HepG2 (cell line): ENCODE measurements around the gene BICRAL. TPM values are rescaled to one million over a fixed set of nuclear protein-coding genes. Genes with fewer than 3 reads are reported as not detected.

Experiments
- ARNT ChIP-seq: fragments of 450-650 bp; IDR thresholded peaks from 2 replicates; pipeline ENCODE4 v1.6.1; 2017
- BHLHE40 ChIP-seq: IDR thresholded peaks from 2 replicates; pipeline ENCODE4 v1.6.1; 2011; ENCODE audit warnings: low read length, improper control_type of control experiment
- CBX5 ChIP-seq: sonication (generic); formaldehyde crosslinking; IDR thresholded peaks from 2 replicates; pipeline ENCODE4 v1.4.0; 2020; ENCODE audit warnings: missing genetic modification reagents, borderline replicate concordance
- FIP1L1 ChIP-seq: fragments of 200-400 bp; formaldehyde crosslinking; IDR thresholded peaks from 2 replicates; pipeline ENCODE4 v1.6.1; 2018; ENCODE audit warnings: low read depth, mild to moderate bottlenecking, low read length, moderate library complexity, borderline replicate concordance; ENCODE audit not compliant: insufficient read depth
- FOXA3 ChIP-seq: IDR thresholded peaks from 2 replicates; pipeline ENCODE4 v1.6.1; 2016; ENCODE audit warnings: missing genetic modification reagents, missing compliant biosample characterization
- HOXA5 ChIP-seq: sonication (generic); formaldehyde crosslinking; IDR thresholded peaks from 2 replicates; pipeline ENCODE4 v1.4.0; 2020; ENCODE audit warnings: missing genetic modification reagents
- HOXA9 ChIP-seq: sonication (generic); formaldehyde crosslinking; IDR thresholded peaks from 2 replicates; pipeline ENCODE4 v1.8.1; 2022; ENCODE audit warnings: missing genetic modification reagents, mild to moderate bottlenecking, moderate library complexity, borderline replicate concordance
- MAFG ChIP-seq: sonication (generic); formaldehyde crosslinking; IDR thresholded peaks from 2 replicates; pipeline ENCODE4 v1.5.1; 2020; ENCODE audit warnings: mild to moderate bottlenecking, missing genetic modification reagents
- MIER2 ChIP-seq: IDR thresholded peaks from 2 replicates; pipeline ENCODE4 v1.6.1; 2016; ENCODE audit warnings: missing biosample characterization, missing genetic modification reagents
- MTF1 ChIP-seq: sonication (generic); formaldehyde crosslinking; IDR thresholded peaks from 2 replicates; pipeline ENCODE4 v1.5.0; 2020; ENCODE audit warnings: missing genetic modification reagents
- PRMT3 ChIP-seq: sonication (generic); formaldehyde crosslinking; IDR thresholded peaks from 2 replicates; pipeline ENCODE4 v1.8.1; 2022; ENCODE audit warnings: low read depth, mild to moderate bottlenecking, moderate library complexity, missing genetic modification reagents, borderline replicate concordance
- TOPORS ChIP-seq: sonication (generic); formaldehyde crosslinking; IDR thresholded peaks from 2 replicates; pipeline ENCODE4 v1.8.0; 2023; ENCODE audit warnings: mild to moderate bottlenecking, missing genetic modification reagents
- ZBTB7A ChIP-seq: sonication (generic); formaldehyde crosslinking; IDR thresholded peaks from 2 replicates; pipeline ENCODE4 v1.8.0; 2022; ENCODE audit warnings: mild to moderate bottlenecking, missing genetic modification reagents
- ZBTB8A ChIP-seq: sonication (generic); formaldehyde crosslinking; IDR thresholded peaks from 2 replicates; pipeline ENCODE4 v1.4.0; 2020; ENCODE audit warnings: mild to moderate bottlenecking, low read depth, missing genetic modification reagents, borderline replicate concordance
- ZFP36L2 ChIP-seq: sonication (generic); formaldehyde crosslinking; IDR thresholded peaks from 2 replicates; pipeline ENCODE4 v1.4.0; 2020; ENCODE audit warnings: missing genetic modification reagents
- ZKSCAN1 ChIP-seq: fragments of 150-350 bp; IDR thresholded peaks from 2 replicates; pipeline ENCODE4 v1.6.1; 2014; ENCODE audit warnings: low read length
- ZNF101 ChIP-seq: sonication (generic); formaldehyde crosslinking; IDR thresholded peaks from 2 replicates; pipeline ENCODE4 v1.4.0; 2020; ENCODE audit warnings: mild to moderate bottlenecking, low read depth, missing genetic modification reagents, borderline replicate concordance
- ZNF263 ChIP-seq: sonication (generic); formaldehyde crosslinking; IDR thresholded peaks from 2 replicates; pipeline ENCODE4 v1.4.0; 2020; ENCODE audit warnings: missing genetic modification reagents
- ZNF431 ChIP-seq: sonication (generic); formaldehyde crosslinking; IDR thresholded peaks from 2 replicates; pipeline ENCODE4 v1.9.0; 2022; ENCODE audit warnings: missing genetic modification reagents, low read depth, mild to moderate bottlenecking, borderline replicate concordance
- ZNF850 ChIP-seq: sonication (generic); formaldehyde crosslinking; conservative IDR thresholded peaks from 2 replicates; pipeline ENCODE4 v1.9.0; 2021; ENCODE audit warnings: mild to moderate bottlenecking, missing genetic modification reagents
- polyA plus RNA-seq, 8 experiments: library from polyadenylated mRNA; depleted of rRNA in 3 of 8; stranded (reverse) in 7 of 8; unstranded in 1 of 8; fragments of >200 nt; fragmentation: Illumina TruSeq in 4 of 8; extraction: Trizol in 4 of 8; gene quantifications; 2 replicates each; pipeline versions ENCODE4 v1.2.1 to v1.2.3, GENCODE V29; 2011 to 2016; ENCODE audit warnings: low read depth in 4 of 8, missing spikeins in 1 of 8, mixed read lengths in 1 of 8; ENCODE audit not compliant: insufficient read depth in 1 of 8
- total RNA-seq, 5 experiments: library from RNA; depleted of rRNA; stranded (reverse); fragments of >200 nt; fragmentation: Illumina TruSeq; extraction: Trizol; gene quantifications; 2 replicates each; pipeline ENCODE4 v1.2.3, GENCODE V29; 2016; ENCODE audit warnings: low read depth in 1 of 5
- TF ChIP-seq, protein P1 (sequence below): sonication (generic); formaldehyde crosslinking; IDR thresholded peaks from 2 replicates; pipeline ENCODE4 v1.4.0; 2020; ENCODE audit warnings: missing genetic modification reagents
- TF ChIP-seq, protein P2 (sequence below), 2 experiments: sonication (generic) in 1 of 2; formaldehyde crosslinking in 1 of 2; IDR thresholded peaks; 2 replicates each; pipeline versions ENCODE4 v1.4.0 to v1.6.1; 2018 to 2020; ENCODE audit warnings: missing genetic modification reagents in 2 of 2, borderline replicate concordance in 1 of 2, low read depth in 1 of 2, mild to moderate bottlenecking in 1 of 2, missing biosample characterization in 1 of 2
- TF ChIP-seq, protein P3 (sequence below): sonication (generic); formaldehyde crosslinking; IDR thresholded peaks from 2 replicates; pipeline ENCODE4 v1.8.0; 2022; ENCODE audit warnings: mild to moderate bottlenecking, missing genetic modification reagents

The BICRAL gene
- total and polyA plus RNA-seq, 2 of the 13 experiments (the other 11 are each of a cell fraction or from before 2014, with no cell fraction given), result 5.0 to 13.5 TPM

DNA sequence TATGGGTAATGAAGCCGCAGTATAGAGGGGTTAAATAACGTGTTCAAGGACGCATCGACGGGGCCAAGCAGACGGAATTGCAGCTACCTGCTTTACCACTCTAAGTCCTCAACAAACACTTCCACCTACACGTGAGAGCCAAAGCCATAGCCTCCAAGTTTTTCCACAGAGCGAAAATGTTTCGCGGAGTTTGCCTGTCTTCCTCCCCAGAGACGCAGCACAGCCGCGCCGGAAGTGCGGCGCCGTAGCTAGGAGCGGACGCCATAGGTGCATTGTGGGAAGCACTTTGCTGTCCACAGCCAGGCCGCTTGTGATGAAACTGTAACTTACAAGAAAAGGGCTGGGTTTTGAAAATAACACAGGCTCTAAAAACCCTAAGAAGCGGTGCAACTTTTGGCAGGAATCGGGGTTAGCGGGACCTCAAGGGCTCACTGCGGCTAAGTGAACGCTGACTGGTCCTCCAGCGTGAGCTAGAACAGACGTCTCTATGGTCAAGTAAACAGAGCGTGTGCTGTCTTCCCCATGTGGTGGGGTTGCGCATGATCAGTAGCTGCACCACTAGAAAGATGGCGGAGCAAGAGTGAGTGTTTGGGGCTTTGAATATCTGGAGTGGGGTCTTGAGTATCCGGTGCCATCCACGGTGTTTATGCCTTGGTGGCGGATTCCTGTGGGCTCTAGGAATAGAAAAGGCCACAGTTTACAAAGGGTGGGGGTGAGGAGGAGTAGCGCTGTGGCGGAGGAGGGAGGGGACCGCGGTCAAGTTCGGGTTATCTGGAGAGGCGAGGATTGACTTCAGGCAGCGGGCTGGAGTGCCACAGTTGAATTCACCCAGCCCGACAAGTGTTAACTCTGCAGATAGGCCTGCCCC lies 97.8 kb downstream of the BICRAL start, which contains the start of gene RPL7L1 (continued):
- TF ChIP-seq, protein P1, sequence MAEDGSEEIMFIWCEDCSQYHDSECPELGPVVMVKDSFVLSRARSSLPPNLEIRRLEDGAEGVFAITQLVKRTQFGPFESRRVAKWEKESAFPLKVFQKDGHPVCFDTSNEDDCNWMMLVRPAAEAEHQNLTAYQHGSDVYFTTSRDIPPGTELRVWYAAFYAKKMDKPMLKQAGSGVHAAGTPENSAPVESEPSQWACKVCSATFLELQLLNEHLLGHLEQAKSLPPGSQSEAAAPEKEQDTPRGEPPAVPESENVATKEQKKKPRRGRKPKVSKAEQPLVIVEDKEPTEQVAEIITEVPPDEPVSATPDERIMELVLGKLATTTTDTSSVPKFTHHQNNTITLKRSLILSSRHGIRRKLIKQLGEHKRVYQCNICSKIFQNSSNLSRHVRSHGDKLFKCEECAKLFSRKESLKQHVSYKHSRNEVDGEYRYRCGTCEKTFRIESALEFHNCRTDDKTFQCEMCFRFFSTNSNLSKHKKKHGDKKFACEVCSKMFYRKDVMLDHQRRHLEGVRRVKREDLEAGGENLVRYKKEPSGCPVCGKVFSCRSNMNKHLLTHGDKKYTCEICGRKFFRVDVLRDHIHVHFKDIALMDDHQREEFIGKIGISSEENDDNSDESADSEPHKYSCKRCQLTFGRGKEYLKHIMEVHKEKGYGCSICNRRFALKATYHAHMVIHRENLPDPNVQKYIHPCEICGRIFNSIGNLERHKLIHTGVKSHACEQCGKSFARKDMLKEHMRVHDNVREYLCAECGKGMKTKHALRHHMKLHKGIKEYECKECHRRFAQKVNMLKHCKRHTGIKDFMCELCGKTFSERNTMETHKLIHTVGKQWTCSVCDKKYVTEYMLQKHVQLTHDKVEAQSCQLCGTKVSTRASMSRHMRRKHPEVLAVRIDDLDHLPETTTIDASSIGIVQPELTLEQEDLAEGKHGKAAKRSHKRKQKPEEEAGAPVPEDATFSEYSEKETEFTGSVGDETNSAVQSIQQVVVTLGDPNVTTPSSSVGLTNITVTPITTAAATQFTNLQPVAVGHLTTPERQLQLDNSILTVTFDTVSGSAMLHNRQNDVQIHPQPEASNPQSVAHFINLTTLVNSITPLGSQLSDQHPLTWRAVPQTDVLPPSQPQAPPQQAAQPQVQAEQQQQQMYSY (CRISPR knock-in tag), result no peak
- TF ChIP-seq ZNF101 (CRISPR knock-in tag) (peak; percentile 59; the same call in 1 of the 2 replicates), BHLHE40 (no peak; the same call in 1 of the 2 replicates), ARNT (no peak), ZBTB7A (CRISPR knock-in tag) (no peak; the same call in 1 of the 2 replicates), FIP1L1 (no peak), ZNF431 (CRISPR knock-in tag) (no peak), ZNF263 (CRISPR knock-in tag) (no peak; the same call in 1 of the 2 replicates), ZBTB8A (CRISPR knock-in tag) (no peak; the same call in 1 of the 2 replicates), ZNF850 (no peak), MIER2 (CRISPR knock-in tag) (no peak), MAFG (CRISPR knock-in tag) (no peak), HOXA9 (no peak; the same call in 1 of the 2 replicates), TOPORS (CRISPR knock-in tag) (peak; percentile 82), FOXA3 (peak; percentile 94), PRMT3 (CRISPR knock-in tag) (no peak), ZFP36L2 (CRISPR knock-in tag) (no peak; the same call in 1 of the 2 replicates), CBX5 (CRISPR knock-in tag) (peak; percentile 15; the same call in 1 of the 2 replicates), MTF1 (CRISPR knock-in tag) (peak; percentile 46; the same call in 1 of the 2 replicates), HOXA5 (CRISPR knock-in tag) (peak; percentile 89), ZKSCAN1 (peak; percentile 15; the same call in 1 of the 2 replicates)
- TF ChIP-seq, protein P2, sequence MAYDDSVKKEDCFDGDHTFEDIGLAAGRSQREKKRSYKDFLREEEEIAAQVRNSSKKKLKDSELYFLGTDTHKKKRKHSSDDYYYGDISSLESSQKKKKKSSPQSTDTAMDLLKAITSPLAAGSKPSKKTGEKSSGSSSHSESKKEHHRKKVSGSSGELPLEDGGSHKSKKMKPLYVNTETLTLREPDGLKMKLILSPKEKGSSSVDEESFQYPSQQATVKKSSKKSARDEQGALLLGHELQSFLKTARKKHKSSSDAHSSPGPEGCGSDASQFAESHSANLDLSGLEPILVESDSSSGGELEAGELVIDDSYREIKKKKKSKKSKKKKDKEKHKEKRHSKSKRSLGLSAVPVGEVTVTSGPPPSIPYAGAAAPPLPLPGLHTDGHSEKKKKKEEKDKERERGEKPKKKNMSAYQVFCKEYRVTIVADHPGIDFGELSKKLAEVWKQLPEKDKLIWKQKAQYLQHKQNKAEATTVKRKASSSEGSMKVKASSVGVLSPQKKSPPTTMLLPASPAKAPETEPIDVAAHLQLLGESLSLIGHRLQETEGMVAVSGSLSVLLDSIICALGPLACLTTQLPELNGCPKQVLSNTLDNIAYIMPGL (CRISPR knock-in tag; IDR thresholded peaks at IDR 0.05; ENCODE audit: borderline replicate concordance in 1 of 2, low read depth in 1 of 2), result peak in 1 of 2 experiments; percentile 98; a peak in 2 of 4 replicates
- TF ChIP-seq, protein P3, sequence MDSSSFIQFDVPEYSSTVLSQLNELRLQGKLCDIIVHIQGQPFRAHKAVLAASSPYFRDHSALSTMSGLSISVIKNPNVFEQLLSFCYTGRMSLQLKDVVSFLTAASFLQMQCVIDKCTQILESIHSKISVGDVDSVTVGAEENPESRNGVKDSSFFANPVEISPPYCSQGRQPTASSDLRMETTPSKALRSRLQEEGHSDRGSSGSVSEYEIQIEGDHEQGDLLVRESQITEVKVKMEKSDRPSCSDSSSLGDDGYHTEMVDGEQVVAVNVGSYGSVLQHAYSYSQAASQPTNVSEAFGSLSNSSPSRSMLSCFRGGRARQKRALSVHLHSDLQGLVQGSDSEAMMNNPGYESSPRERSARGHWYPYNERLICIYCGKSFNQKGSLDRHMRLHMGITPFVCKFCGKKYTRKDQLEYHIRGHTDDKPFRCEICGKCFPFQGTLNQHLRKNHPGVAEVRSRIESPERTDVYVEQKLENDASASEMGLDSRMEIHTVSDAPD, result peak; percentile 81; the same call in 1 of the 2 replicates
